Pancreas (tissue), 10 donors: ENCODE data around the gene TH. TPM values are rescaled to one million over a fixed set of nuclear protein-coding genes. Genes with fewer than 3 reads are reported as not detected.

ENCODE experiments used
- ATAC-seq, 4 donors: fragments of 200-7000 bp; cut with Tn5 transposase; one replicate each; pipeline versions ENCODE4 v1.8.0 to v1.9.1; 2020; ENCODE audit warnings: mild to moderate bottlenecking in 4 of 4, moderate library complexity in 4 of 4
- DNase-seq, 6 donors: peaks; one replicate each; pipeline ENCODE4 v3.0.0-alpha.2; 2020
- FAIRE-seq: peaks from 2 replicates; lab custom pipeline; 2012; peaks lifted over from hg19 to GRCh38; lab: Jason Lieb, UNC
- H3K27ac ChIP-seq, 4 donors: fragments of 200-600 bp; sonication (generic); 1 replicate in 3 of 4; 2 replicates in 1 of 4; pipeline versions ENCODE4 v1.5.0 to v1.8.0; 2020
- H3K27me3 ChIP-seq, 4 donors: fragments of 200-600 bp; one replicate each; pipeline ENCODE4 v1.8.0; 2021
- H3K36me3 ChIP-seq, 3 donors: fragments of 200-600 bp; sonication (generic) in 1 of 3; one replicate each; pipeline versions ENCODE4 v1.5.0 to v1.8.0; 2020 to 2021
- H3K4me1 ChIP-seq, 3 donors: fragments of 200-600 bp; one replicate each; pipeline ENCODE4 v1.8.0; 2021
- H3K4me3 ChIP-seq, 4 donors: fragments of 200-600 bp; sonication (generic) in 2 of 4; one replicate each; pipeline versions ENCODE4 v1.5.0 to v1.8.0; 2020 to 2021
- H3K9me3 ChIP-seq, 4 donors: fragments of 200-600 bp; one replicate each; pipeline ENCODE4 v1.8.0; 2021
- WGBS, 2 donors: extraction: QIAGEN DNeasy Blood & Tissue Kit; methylation state at CpG; one replicate each; pipeline ENCODE4 v1.1.7; 2013; 5-methylcytosine and 5-hydroxymethylcytosine counted together
- intact Hi-C, 3 donors: fragments of 100-400 bp; cut with DNase I; formaldehyde crosslinking; loops; one replicate each; pipeline versions ENCODE4 v1.11.1 to v1.14.2; 2022
- polyA plus RNA-seq, 2 donors: library from polyadenylated mRNA; stranded (reverse); fragments of 200-250 nt; gene quantifications; one replicate each; pipeline ENCODE4 v1.2.3, GENCODE V29; 2013
- total RNA-seq, 6 donors: library from RNA; stranded (reverse); fragmentation: NEBNext Ultra II Directional in 4 of 6; extraction: Animal tissue kit (Norgen Biotek cat#: 25700) in 4 of 6; gene quantifications; one replicate each; pipeline versions ENCODE4 v1.2.1 to v1.2.4, GENCODE V29; 2021 to 2023
- TF ChIP-seq, protein P1 (sequence below), 4 donors: fragments of 200-600 bp; sonication (generic) in 3 of 4; IDR thresholded peaks; one replicate each; pipeline versions ENCODE4 v1.5.0 to v1.8.0; 2021; ENCODE audit warnings: antibody characterized with exemption in 4 of 4
- donor health status: healthy with polysubstance abuse.
- donor health status: DM: no; HTN: no; CAD: no; lungs with moderate emphysema.
- donor health status: DM: no; HTN: no; CAD: no.
- donor health status: control.
- donor health status: control.
- donor health status: Bipolar disorder and iron deficiency.
- donor health status: DM: yes; HTN: yes; CAD: no.
- donor health status: DM: no; HTN: no; CAD: no.
- donor health status: DM: no; HTN: no; CAD: no.
- donor health status: DM: yes; HTN: yes; CAD: no.

Gene TH
- under 1 TPM in 4 of 6 donors, not detected in 2; 0.19 to 0.55 (median 0.22) TPM for total RNA-seq
- 1 to 10 TPM in 1 of 2 donors, under 1 TPM in 1; 0.49 to 2.5 TPM for polyA plus RNA-seq

GRCh38 chr11:2171591-2172003, at the start of gene TH:
TH (minus strand) TSS chr11:2171815; CDS start chr11:2171786, 29 bp downstream.
- 59 to 79% methylated on average over 11 to 16 of the region's 17 CpGs for WGBS, 2 donors
- FAIRE-seq, result no peak
- ATAC-seq, result no peak
- no peak for DNase-seq
- Histone ChIP-seq H3K4me1 (no peaks in the 10 kb centered on the region), H3K9me3 (no peaks in the 10 kb centered on the region), H3K27ac (no peak within 1 kb of the TSS), H3K27me3 (no peaks in the 10 kb centered on the region), H3K4me3 (no peak within 1 kb of the TSS), H3K36me3 (no peaks in the 10 kb centered on the region)
- intact Hi-C loops, result no loop called here
- TF ChIP-seq, protein P1, sequence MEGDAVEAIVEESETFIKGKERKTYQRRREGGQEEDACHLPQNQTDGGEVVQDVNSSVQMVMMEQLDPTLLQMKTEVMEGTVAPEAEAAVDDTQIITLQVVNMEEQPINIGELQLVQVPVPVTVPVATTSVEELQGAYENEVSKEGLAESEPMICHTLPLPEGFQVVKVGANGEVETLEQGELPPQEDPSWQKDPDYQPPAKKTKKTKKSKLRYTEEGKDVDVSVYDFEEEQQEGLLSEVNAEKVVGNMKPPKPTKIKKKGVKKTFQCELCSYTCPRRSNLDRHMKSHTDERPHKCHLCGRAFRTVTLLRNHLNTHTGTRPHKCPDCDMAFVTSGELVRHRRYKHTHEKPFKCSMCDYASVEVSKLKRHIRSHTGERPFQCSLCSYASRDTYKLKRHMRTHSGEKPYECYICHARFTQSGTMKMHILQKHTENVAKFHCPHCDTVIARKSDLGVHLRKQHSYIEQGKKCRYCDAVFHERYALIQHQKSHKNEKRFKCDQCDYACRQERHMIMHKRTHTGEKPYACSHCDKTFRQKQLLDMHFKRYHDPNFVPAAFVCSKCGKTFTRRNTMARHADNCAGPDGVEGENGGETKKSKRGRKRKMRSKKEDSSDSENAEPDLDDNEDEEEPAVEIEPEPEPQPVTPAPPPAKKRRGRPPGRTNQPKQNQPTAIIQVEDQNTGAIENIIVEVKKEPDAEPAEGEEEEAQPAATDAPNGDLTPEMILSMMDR (IDR thresholded peaks at IDR 0.05), result no peak

DNA sequence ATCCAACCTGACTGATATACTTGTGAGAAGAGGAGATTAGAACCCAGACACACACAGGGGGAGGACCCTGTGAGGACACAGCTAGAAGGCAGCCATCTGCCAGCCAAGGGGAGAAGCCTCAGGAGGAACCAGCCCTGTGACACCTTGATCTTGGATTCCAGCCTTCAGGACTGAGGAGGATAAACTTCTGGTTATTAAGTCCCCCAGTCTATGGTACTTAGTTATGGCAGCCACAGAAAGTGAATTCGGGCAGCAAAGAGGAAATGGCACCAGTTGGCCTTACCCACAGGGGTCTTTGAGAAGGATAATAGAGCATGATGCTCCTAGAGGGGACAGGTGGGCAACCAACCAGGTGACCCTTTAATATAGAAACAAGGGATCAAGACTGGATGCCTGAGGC, 49.4 kb upstream of the TH start:
- FAIRE-seq, result no peak
- no peaks in the 10 kb centered on the region for H3K27me3 ChIP-seq
- TF ChIP-seq, protein P1 (IDR thresholded peaks at IDR 0.05), result no peak
- WGBS, 2 donors, result 46 to 82% methylated on average over 1 of the region's 1 CpG
- ATAC-seq, result no peak
- H3K36me3 ChIP-seq, result no peaks in the 10 kb centered on the region
- no peak overlapping the region for H3K27ac ChIP-seq
- H3K9me3 ChIP-seq, result no peaks in the 10 kb centered on the region
- H3K4me3 ChIP-seq, result no peak overlapping the region
- intact Hi-C loops, result no loop called here
- no peaks in the 10 kb centered on the region for H3K4me1 ChIP-seq
- no peak for DNase-seq

DNA sequence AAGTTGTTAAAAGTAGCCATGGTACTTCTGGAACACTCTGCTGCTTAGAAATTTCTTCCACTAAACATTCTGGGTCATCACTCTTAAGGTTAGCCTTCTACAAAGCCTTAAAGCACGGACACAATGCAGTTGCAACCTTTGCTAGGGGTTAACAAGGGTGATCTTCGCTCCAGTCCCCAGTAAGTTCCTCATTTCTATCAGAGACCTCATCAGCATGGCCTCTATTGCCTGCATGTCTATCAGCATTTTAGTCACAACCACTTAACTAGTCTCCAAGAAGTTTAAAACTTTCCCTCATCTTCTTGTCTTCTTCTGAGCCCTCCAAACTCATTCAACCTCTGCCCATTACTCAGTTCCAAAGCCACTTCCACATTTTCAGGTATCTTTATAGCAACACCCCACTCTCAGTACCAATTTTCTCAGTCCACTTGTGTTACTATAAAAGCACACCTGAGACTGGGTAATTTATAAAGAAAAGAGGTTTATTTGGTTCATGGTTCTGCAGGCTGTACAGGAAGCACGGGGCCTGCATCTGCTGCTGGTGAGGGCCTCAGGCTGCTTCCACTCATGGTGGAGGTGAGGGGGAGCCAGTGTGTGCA, 48.7 kb upstream of the TH start:
- no peaks in the 10 kb centered on the region for H3K9me3 ChIP-seq
- no peak overlapping the region for H3K27ac ChIP-seq
- ATAC-seq (no peak), FAIRE-seq (no peak), DNase-seq (no peak)
- H3K27me3 ChIP-seq, result no peaks in the 10 kb centered on the region
- intact Hi-C loops, result no loop called here
- H3K4me3 ChIP-seq, result no peak overlapping the region
- WGBS, 2 donors, result 69 to 79% methylated on average over 3 of the region's 3 CpGs
- H3K4me1 ChIP-seq, result no peaks in the 10 kb centered on the region
- TF ChIP-seq, protein P1 (IDR thresholded peaks at IDR 0.05), result no peak
- H3K36me3 ChIP-seq, result no peaks in the 10 kb centered on the region

DNA sequence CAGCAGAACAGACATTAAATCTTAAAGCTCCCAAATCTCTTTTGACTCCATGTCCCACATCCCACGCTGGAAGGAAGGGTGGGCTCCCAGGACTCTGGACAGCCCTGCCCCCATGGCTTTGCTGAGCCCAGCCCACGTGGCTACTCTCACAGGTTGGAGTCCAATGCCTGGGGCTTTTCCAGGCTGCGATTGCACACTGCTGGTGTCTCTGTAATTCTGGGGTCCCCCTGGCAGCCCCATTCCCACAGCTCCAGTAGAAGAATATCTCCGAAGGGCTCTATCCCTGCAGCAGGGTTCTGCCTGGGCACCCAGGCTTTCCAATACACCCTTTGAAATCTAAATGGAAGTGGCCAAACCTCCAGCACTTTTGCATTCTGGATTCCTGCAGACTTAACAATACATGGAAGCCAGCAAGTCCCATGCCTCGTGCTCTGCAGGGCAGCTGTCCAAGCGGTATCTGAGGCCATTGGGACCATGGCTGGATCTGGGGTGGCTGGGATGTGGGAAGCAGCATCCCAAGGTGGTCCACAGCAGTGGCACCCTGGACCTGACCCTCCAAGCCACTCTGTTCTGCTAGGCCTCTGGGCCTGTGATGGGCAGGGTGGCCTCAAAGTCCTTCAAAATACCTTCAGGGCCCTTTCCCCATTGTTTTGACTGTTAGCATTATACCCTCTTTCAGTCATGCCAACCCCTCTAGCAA, 47.9 kb upstream of the TH start:
- no peak for ATAC-seq
- Histone ChIP-seq H3K27ac (no peak overlapping the region), H3K4me1 (no peaks in the 10 kb centered on the region), H3K36me3 (no peaks in the 10 kb centered on the region), H3K27me3 (no peaks in the 10 kb centered on the region), H3K4me3 (no peak overlapping the region), H3K9me3 (no peaks in the 10 kb centered on the region)
- FAIRE-seq, result no peak
- TF ChIP-seq, protein P1 (IDR thresholded peaks at IDR 0.05), result no peak
- DNase-seq, result no peak
- 71 to 82% methylated on average over 6 of the region's 6 CpGs for WGBS, 2 donors
- intact Hi-C loops, result no loop called here
